ENCODE measurements around the gene ACER1.

- TF ChIP-seq EZH2phosphoT487 (IDR thresholded peaks at IDR 0.05; ENCODE audit: borderline replicate concordance, low read depth) (no peak), CTCF (IDR thresholded peaks at IDR 0.05) (no peak), TAF1 (IDR thresholded peaks at IDR 0.05; ENCODE audit: borderline replicate concordance, low read depth, low read length) (no peak), EP300 (IDR thresholded peaks at IDR 0.05; ENCODE audit: borderline replicate concordance in 1 of 2, low read depth in 1 of 2, low read length in 1 of 2) (no peak), SMC3 (IDR thresholded peaks at IDR 0.05; ENCODE audit: low read depth, low read length) (no peak), SIN3A (IDR thresholded peaks at IDR 0.05; ENCODE audit: borderline replicate concordance, low read depth, low read length) (no peak), REST (IDR thresholded peaks at IDR 0.05; ENCODE audit: low read depth, low read length) (no peak), RCOR1 (IDR thresholded peaks at IDR 0.05; ENCODE audit: low read length) (no peak), ZBTB33 (IDR thresholded peaks at IDR 0.05; ENCODE audit: borderline replicate concordance, low read depth) (no peak), JUND (IDR thresholded peaks at IDR 0.05) (no peak)
Measured at GRCh38 chr19:6259312-6259861, 74.0 kb downstream of the ACER1 start.

All from SK-N-SH (cell line).